HepG2 (cell line): Measurements from ENCODE around the gene KIF27. TPM values are rescaled to one million over a fixed set of nuclear protein-coding genes. Genes with fewer than 3 reads are reported as not detected.

ENCODE experiments used
- CCDC6 ChIP-seq: sonication (generic); formaldehyde crosslinking; IDR thresholded peaks from 2 replicates; pipeline ENCODE4 v1.8.1; 2022; ENCODE audit warnings: mild to moderate bottlenecking, missing genetic modification reagents, moderate library complexity
- CENPT ChIP-seq: sonication (generic); formaldehyde crosslinking; IDR thresholded peaks from 2 replicates; pipeline ENCODE4 v1.8.0; 2022; ENCODE audit warnings: low read depth, mild to moderate bottlenecking, moderate library complexity, missing genetic modification reagents
- DNMT1 ChIP-seq: sonication (generic); formaldehyde crosslinking; IDR thresholded peaks from 2 replicates; pipeline ENCODE4 v1.5.1; 2020; ENCODE audit warnings: mild to moderate bottlenecking, missing genetic modification reagents
- DZIP1 ChIP-seq: sonication (generic); formaldehyde crosslinking; IDR thresholded peaks from 2 replicates; pipeline ENCODE4 v1.5.0; 2020; ENCODE audit warnings: mild to moderate bottlenecking, missing genetic modification reagents
- FLYWCH1 ChIP-seq: sonication (generic); formaldehyde crosslinking; IDR thresholded peaks from 2 replicates; pipeline ENCODE4 v1.8.1; 2023; ENCODE audit warnings: mild to moderate bottlenecking, missing genetic modification reagents
- FOXP1 ChIP-seq, 2 experiments: fragments of 450-650 bp in 1 of 2; IDR thresholded peaks; 2 replicates each; pipeline ENCODE4 v1.6.1; 2017 to 2018; ENCODE audit warnings: antibody characterized with exemption in 1 of 2
- HDAC2 ChIP-seq: sonication (generic); formaldehyde crosslinking; IDR thresholded peaks from 2 replicates; pipeline ENCODE4 v1.4.0; 2020; ENCODE audit warnings: missing genetic modification reagents
- HIC2 ChIP-seq: sonication (generic); formaldehyde crosslinking; IDR thresholded peaks from 2 replicates; pipeline ENCODE4 v1.9.0; 2022; ENCODE audit warnings: low read depth, missing genetic modification reagents
- MTERF4 ChIP-seq: sonication (generic); formaldehyde crosslinking; IDR thresholded peaks from 2 replicates; pipeline ENCODE4 v1.8.0; 2023; ENCODE audit warnings: mild to moderate bottlenecking, missing genetic modification reagents
- NR0B2 ChIP-seq: sonication (generic); formaldehyde crosslinking; IDR thresholded peaks from 2 replicates; pipeline ENCODE4 v1.4.0; 2020; ENCODE audit warnings: mild to moderate bottlenecking, missing genetic modification reagents
- NRL ChIP-seq: sonication (generic); formaldehyde crosslinking; IDR thresholded peaks from 2 replicates; pipeline ENCODE4 v1.5.0; 2020; ENCODE audit warnings: missing genetic modification reagents, mild to moderate bottlenecking, moderate library complexity, borderline replicate concordance
- RFX3 ChIP-seq: IDR thresholded peaks from 2 replicates; pipeline ENCODE4 v1.6.1; 2016; ENCODE audit warnings: missing biosample characterization, missing genetic modification reagents
- SNAPC2 ChIP-seq: sonication (generic); formaldehyde crosslinking; IDR thresholded peaks from 2 replicates; pipeline ENCODE4 v1.8.1; 2022; ENCODE audit warnings: mild to moderate bottlenecking, missing genetic modification reagents
- SP140L ChIP-seq: sonication (generic); formaldehyde crosslinking; IDR thresholded peaks from 2 replicates; pipeline ENCODE4 v1.4.0; 2020; ENCODE audit warnings: missing genetic modification reagents, borderline replicate concordance
- ZBTB2 ChIP-seq: sonication (generic); formaldehyde crosslinking; IDR thresholded peaks from 2 replicates; pipeline ENCODE4 v1.8.0; 2022; ENCODE audit warnings: low read depth, missing genetic modification reagents
- ZBTB42 ChIP-seq: sonication (generic); formaldehyde crosslinking; IDR thresholded peaks from 2 replicates; pipeline ENCODE4 v1.5.0; 2020; ENCODE audit warnings: mild to moderate bottlenecking, missing genetic modification reagents
- ZFYVE20 ChIP-seq: sonication (generic); formaldehyde crosslinking; IDR thresholded peaks from 2 replicates; pipeline ENCODE4 v1.8.0; 2023; ENCODE audit warnings: low read depth, mild to moderate bottlenecking, moderate library complexity, missing genetic modification reagents, borderline replicate concordance
- ZKSCAN1 ChIP-seq: fragments of 150-350 bp; IDR thresholded peaks from 2 replicates; pipeline ENCODE4 v1.6.1; 2014; ENCODE audit warnings: low read length
- ZNF180 ChIP-seq: sonication (generic); formaldehyde crosslinking; IDR thresholded peaks from 2 replicates; pipeline ENCODE4 v1.4.0; 2020; ENCODE audit warnings: low read depth, missing genetic modification reagents, borderline replicate concordance
- ZNF354B ChIP-seq: sonication (generic); formaldehyde crosslinking; IDR thresholded peaks from 2 replicates; pipeline ENCODE4 v1.8.0; 2022; ENCODE audit warnings: mild to moderate bottlenecking, missing genetic modification reagents
- ZNF83 ChIP-seq: sonication (generic); formaldehyde crosslinking; IDR thresholded peaks from 2 replicates; pipeline ENCODE4 v1.4.0; 2020; ENCODE audit warnings: missing genetic modification reagents, mild to moderate bottlenecking, borderline replicate concordance
- ZNF878 ChIP-seq: sonication (generic); formaldehyde crosslinking; IDR thresholded peaks from 2 replicates; pipeline ENCODE4 v1.8.1; 2023; ENCODE audit warnings: mild to moderate bottlenecking, missing genetic modification reagents, moderate library complexity
- polyA plus RNA-seq, 8 experiments: library from polyadenylated mRNA; depleted of rRNA in 3 of 8; stranded (reverse) in 7 of 8; unstranded in 1 of 8; fragments of >200 nt; fragmentation: Illumina TruSeq in 4 of 8; extraction: Trizol in 4 of 8; gene quantifications; 2 replicates each; pipeline versions ENCODE4 v1.2.1 to v1.2.3, GENCODE V29; 2011 to 2016; ENCODE audit warnings: low read depth in 4 of 8, missing spikeins in 1 of 8, mixed read lengths in 1 of 8; ENCODE audit not compliant: insufficient read depth in 1 of 8
- total RNA-seq, 5 experiments: library from RNA; depleted of rRNA; stranded (reverse); fragments of >200 nt; fragmentation: Illumina TruSeq; extraction: Trizol; gene quantifications; 2 replicates each; pipeline ENCODE4 v1.2.3, GENCODE V29; 2016; ENCODE audit warnings: low read depth in 1 of 5

The KIF27 gene
- total and polyA plus RNA-seq, 2 of the 13 experiments (the other 11 are each of a cell fraction or from before 2014, with no cell fraction given) = 0.95 to 4.1 TPM

- TF ChIP-seq DZIP1 (CRISPR knock-in tag) = 0 out of 2 replicates have a peak, but pooled peaks have one; percentile 26
- no peak for TF ChIP-seq CCDC6 (CRISPR knock-in tag)
- TF ChIP-seq NR0B2 = peak; percentile 70; the same call in 1 of the 2 replicates
- peak; percentile 73 for TF ChIP-seq ZBTB2
- no peak for TF ChIP-seq NRL (CRISPR knock-in tag)
- no peak for TF ChIP-seq FOXP1 (IDR thresholded peaks at IDR 0.05)
- no peak for TF ChIP-seq FOXP1 (CRISPR knock-in tag; IDR thresholded peaks at IDR 0.05)
- no peak for TF ChIP-seq ZNF878 (CRISPR knock-in tag)
- TF ChIP-seq CENPT = peak; percentile 79; the same call in 1 of the 2 replicates
- no peak; the same call in 1 of the 2 replicates for TF ChIP-seq ZBTB42
- TF ChIP-seq ZNF354B (CRISPR knock-in tag) = 0 out of 2 replicates have a peak, but pooled peaks have one; percentile 65
- TF ChIP-seq SP140L = no peak; the same call in 1 of the 2 replicates
- no peak for TF ChIP-seq HDAC2 (CRISPR knock-in tag)
- no peak for TF ChIP-seq ZNF180 (CRISPR knock-in tag)
- TF ChIP-seq DNMT1 = no peak
- TF ChIP-seq SNAPC2 = no peak
- 0 out of 2 replicates have a peak, but pooled peaks have one; percentile 71 for TF ChIP-seq ZNF83 (CRISPR knock-in tag)
- TF ChIP-seq HIC2 (CRISPR knock-in tag) = no peak; the same call in 1 of the 2 replicates
- no peak for TF ChIP-seq MTERF4 (CRISPR knock-in tag)
- peak; percentile 80 for TF ChIP-seq RFX3 (CRISPR knock-in tag)
- TF ChIP-seq ZFYVE20 (CRISPR knock-in tag) = no peak
- no peak for TF ChIP-seq FLYWCH1 (CRISPR knock-in tag)
- no peak for TF ChIP-seq ZKSCAN1
Measured at GRCh38 chr9:83920927-83921707, at the start of gene KIF27 (continued).
